Osteoblast (primary cell): ENCODE results near the gene ZBTB2. TPM values are rescaled to one million over a fixed set of nuclear protein-coding genes. Genes with fewer than 3 reads are reported as not detected.
"Not testable (repeated sequence)": the region's sequence is repeated elsewhere in the genome, so short reads cannot be mapped to it uniquely, and the experiment has no call there.

Experiments
- DNase-seq: peaks from one replicate; pipeline ENCODE4 v3.0.0; 2011; ENCODE audit warnings: low spot score, mixed read lengths; ENCODE audit not compliant: insufficient read length; ENCODE audit errors: missing footprints
- H2AFZ ChIP-seq: 2 replicates; pipeline ENCODE4 v1.6.0; 2011; ENCODE audit warnings: mild to moderate bottlenecking, low read length
- H3K27ac ChIP-seq: 2 replicates; pipeline ENCODE4 v1.5.1; 2011; ENCODE audit warnings: mild to moderate bottlenecking, low read depth, low read length, moderate library complexity
- H3K27me3 ChIP-seq: 2 replicates; pipeline ENCODE4 v1.6.0; 2012; ENCODE audit warnings: mild to moderate bottlenecking, control low read depth, inconsistent platforms, low read length, moderate library complexity; ENCODE audit not compliant: insufficient read depth
- H3K36me3 ChIP-seq: 2 replicates; pipeline ENCODE4 v1.5.1; 2011; ENCODE audit warnings: mild to moderate bottlenecking, low read length, control low read depth, moderate library complexity; ENCODE audit not compliant: insufficient read depth
- H3K4me1 ChIP-seq: 2 replicates; pipeline ENCODE4 v1.5.1; 2011; ENCODE audit warnings: mild to moderate bottlenecking, low read length, control low read depth, moderate library complexity; ENCODE audit not compliant: insufficient read depth
- H3K4me2 ChIP-seq: 2 replicates; pipeline ENCODE4 v1.6.0; 2011; ENCODE audit warnings: mild to moderate bottlenecking, low read length; ENCODE audit not compliant: insufficient read depth
- H3K4me3 ChIP-seq: fragments of 200-600 bp; sonication (generic); 3 replicates; pipeline ENCODE4 v1.5.1; 2012; ENCODE audit warnings: mild to moderate bottlenecking, low read length, inconsistent platforms; ENCODE audit not compliant: insufficient read depth
- H3K79me2 ChIP-seq: 2 replicates; pipeline ENCODE4 v1.6.0; 2012; ENCODE audit warnings: mild to moderate bottlenecking, low read length, control low read depth, inconsistent platforms; ENCODE audit not compliant: insufficient read depth
- H3K9me3 ChIP-seq: 2 replicates; pipeline ENCODE4 v1.5.1; 2011; ENCODE audit warnings: low read depth, low read length, control low read depth
- H4K20me1 ChIP-seq: 2 replicates; pipeline ENCODE4 v1.6.0; 2012; ENCODE audit warnings: mild to moderate bottlenecking, low read length, control low read depth; ENCODE audit not compliant: insufficient read depth
- total RNA-seq: library from RNA; depleted of rRNA; stranded (reverse); fragments of >200 nt; gene quantifications from 2 replicates; pipeline ENCODE4 v1.2.3, GENCODE V29; 2012
- TF ChIP-seq, protein P1 (sequence below): IDR thresholded peaks from 2 replicates; pipeline ENCODE4 v1.5.1; 2011; ENCODE audit warnings: mild to moderate bottlenecking, low read depth, low read length, moderate library complexity; ENCODE audit errors: extremely low read depth

ZBTB2 gene
- total RNA-seq, 1 donor = 8.7 TPM

DNA sequence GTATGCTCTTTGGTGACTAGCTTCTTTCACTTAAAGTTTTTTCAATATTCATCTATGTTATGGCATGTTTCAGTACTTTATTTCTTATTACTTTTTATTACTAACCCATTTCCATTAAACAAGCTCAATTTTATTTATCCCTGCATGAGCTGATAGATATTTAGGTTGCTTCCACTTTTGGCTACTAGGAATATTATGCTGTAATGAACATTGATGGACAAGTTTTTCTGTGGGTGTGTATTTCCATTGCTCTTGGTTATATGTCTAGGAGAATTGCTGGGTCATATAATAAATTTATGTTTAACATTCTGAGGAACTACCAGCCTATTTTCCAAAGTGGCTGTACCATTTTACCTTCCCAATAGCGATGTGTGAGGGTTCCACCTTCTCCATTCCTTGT is 69.9 kb downstream of the ZBTB2 start:
- Histone ChIP-seq H3K4me1 (peaks cover 20% of the 10 kb centered on the region), H3K36me3 (no peaks in the 10 kb centered on the region), H3K4me3 (no peak overlapping the region), H3K9me3 (no peaks in the 10 kb centered on the region), H3K27ac (no peak overlapping the region), H4K20me1 (no peaks in the 10 kb centered on the region), H2AFZ (no peak overlapping the region), H3K4me2 (no peak overlapping the region), H3K27me3 (no peaks in the 10 kb centered on the region), H3K79me2 (peaks cover 8% of the 10 kb centered on the region)
- no peak for DNase-seq
- TF ChIP-seq, protein P1, sequence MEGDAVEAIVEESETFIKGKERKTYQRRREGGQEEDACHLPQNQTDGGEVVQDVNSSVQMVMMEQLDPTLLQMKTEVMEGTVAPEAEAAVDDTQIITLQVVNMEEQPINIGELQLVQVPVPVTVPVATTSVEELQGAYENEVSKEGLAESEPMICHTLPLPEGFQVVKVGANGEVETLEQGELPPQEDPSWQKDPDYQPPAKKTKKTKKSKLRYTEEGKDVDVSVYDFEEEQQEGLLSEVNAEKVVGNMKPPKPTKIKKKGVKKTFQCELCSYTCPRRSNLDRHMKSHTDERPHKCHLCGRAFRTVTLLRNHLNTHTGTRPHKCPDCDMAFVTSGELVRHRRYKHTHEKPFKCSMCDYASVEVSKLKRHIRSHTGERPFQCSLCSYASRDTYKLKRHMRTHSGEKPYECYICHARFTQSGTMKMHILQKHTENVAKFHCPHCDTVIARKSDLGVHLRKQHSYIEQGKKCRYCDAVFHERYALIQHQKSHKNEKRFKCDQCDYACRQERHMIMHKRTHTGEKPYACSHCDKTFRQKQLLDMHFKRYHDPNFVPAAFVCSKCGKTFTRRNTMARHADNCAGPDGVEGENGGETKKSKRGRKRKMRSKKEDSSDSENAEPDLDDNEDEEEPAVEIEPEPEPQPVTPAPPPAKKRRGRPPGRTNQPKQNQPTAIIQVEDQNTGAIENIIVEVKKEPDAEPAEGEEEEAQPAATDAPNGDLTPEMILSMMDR = no peak

DNA sequence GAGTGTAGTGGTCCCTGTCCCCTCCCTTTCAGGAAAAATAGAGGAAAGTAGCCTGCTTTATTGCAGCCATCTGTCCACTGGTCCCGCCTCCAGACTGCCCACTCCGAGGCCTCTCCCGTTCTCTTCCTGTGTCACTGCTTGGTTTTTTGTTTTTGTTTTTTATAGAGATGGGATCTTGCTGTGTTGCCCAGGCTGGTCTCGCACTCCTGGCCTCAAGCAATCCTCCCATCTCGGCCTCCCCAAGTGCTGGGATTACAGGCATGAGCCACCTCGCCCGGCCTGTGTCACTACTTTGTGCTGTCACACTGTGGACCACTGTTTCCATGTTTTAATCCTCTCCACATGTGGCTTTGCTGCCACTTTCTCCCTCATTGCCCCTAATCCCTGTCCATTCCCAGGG is 71.2 kb downstream of the ZBTB2 start:
- no peak overlapping the region for H3K4me3 ChIP-seq
- H3K4me1 ChIP-seq = peaks cover 18% of the 10 kb centered on the region
- H3K27me3 ChIP-seq = no peaks in the 10 kb centered on the region
- H3K4me2 ChIP-seq = no peak overlapping the region
- H4K20me1 ChIP-seq = no peaks in the 10 kb centered on the region
- no peaks in the 10 kb centered on the region for H3K36me3 ChIP-seq
- H3K79me2 ChIP-seq = no peaks in the 10 kb centered on the region
- H3K27ac ChIP-seq = no peak overlapping the region
- H2AFZ ChIP-seq = no peak overlapping the region
- DNase-seq = no peak
- H3K9me3 ChIP-seq = no peaks in the 10 kb centered on the region
- TF ChIP-seq, protein P1 = no peak

DNA sequence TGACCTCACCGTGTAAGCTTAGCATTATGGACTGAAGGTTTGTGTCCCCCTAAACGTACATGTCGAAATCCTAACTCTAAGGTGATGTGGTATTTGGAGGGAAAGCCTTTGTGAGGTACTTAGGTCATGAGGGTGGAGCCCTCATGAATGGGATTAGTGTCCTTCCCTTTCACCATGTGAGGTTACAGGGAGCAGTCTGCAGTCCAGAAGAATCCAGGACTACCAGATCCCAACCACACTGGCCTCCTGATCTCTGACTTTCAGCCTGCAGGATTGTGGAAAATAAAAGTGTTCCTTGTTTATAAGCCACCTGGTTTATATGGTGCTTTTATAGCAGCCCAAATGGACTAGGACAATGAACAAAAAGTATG is 73.4 kb downstream of the ZBTB2 start:
- H3K9me3 ChIP-seq = no peaks in the 10 kb centered on the region
- TF ChIP-seq, protein P1 = no peak
- no peak overlapping the region for H3K27ac ChIP-seq
- no peaks in the 10 kb centered on the region for H3K79me2 ChIP-seq
- peaks cover 4% of the 10 kb centered on the region for H3K4me1 ChIP-seq
- no peak overlapping the region for H3K4me3 ChIP-seq
- no peak overlapping the region for H2AFZ ChIP-seq
- H3K27me3 ChIP-seq = no peaks in the 10 kb centered on the region
- H3K4me2 ChIP-seq = no peak overlapping the region
- no peak for DNase-seq
- no peaks in the 10 kb centered on the region for H4K20me1 ChIP-seq
- H3K36me3 ChIP-seq = no peaks in the 10 kb centered on the region

DNA sequence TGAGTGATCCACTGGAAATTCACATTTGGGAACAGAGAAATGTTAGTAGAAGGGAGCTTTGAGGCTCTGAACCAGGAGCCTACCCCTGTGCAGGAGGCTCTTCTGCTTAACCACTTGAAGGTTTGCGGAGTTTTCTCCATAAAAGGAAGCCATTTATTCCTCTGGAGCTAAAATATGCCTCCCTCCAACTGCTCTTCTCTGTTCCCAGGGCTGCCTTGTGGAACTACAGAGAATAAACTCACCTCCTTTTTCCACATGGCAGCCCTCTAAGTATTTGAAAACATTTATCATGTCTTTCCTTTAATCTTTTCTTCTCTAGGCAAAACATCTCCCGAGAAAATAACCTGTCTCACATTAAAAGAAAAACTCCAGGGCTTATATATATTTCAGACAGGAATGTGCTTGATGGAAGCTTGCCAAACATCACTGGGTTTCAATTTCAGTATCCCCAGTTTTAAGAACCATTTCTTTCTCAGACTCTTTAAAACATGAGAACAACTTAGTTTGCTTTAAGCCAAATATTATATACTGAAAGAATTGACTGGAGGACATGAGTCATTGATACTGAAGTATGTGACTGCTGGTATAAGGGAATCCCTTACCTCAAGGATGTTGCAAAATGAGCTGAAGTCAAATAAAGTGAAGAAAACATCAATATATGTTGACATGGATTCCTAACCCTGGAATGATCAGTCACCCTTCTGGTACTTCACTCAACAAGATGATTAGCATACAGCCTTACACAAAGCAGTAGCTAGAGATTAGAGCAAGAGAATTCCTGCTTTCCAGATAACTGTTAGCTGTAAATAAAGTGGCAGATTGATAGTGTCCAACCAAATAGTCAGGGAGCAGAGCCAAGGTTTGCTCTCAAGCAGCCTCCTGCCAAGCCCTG is 74.0 kb downstream of the ZBTB2 start:
- no peaks in the 10 kb centered on the region for H3K9me3 ChIP-seq
- peak; percentile 77 for DNase-seq
- H3K4me2 ChIP-seq = peak overlapping the region; percentile 24

DNA sequence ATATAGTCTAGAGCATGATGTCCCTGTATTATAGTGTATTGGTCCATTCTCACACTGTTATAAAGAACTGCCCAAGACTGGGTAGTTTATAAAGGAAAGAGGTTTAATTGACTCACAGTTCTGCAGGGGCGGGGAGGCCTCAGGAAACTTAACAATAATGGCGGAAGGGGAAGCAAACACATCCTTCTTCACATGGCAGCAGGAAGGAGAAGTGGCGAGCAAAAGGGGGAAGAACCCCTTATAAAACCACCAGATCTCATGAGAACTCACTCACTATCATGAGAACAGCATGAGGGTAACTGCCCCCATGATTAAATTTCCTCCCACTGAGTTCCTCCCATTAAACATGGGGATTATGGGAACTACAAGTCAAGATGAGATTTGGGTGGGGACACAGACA is 75.7 kb downstream of the ZBTB2 start:
- H3K4me1 ChIP-seq, H3K36me3 ChIP-seq, H2AFZ ChIP-seq, H3K27me3 ChIP-seq, H3K79me2 ChIP-seq, H3K9me3 ChIP-seq, H4K20me1 ChIP-seq, H3K27ac ChIP-seq, H3K4me3 ChIP-seq, DNase-seq, H3K4me2 ChIP-seq: not testable (repeated sequence)

More for the DNA sequence above, 74.0 kb downstream of the ZBTB2 start:
- Histone ChIP-seq H3K79me2 (no peaks in the 10 kb centered on the region), H4K20me1 (no peaks in the 10 kb centered on the region), H3K36me3 (no peaks in the 10 kb centered on the region), H3K27ac (peak overlapping the region; percentile 47), H3K4me3 (no peak overlapping the region), H3K27me3 (no peaks in the 10 kb centered on the region), H3K4me1 (peaks cover 4% of the 10 kb centered on the region), H2AFZ (no peak overlapping the region)
- TF ChIP-seq, protein P1 = no peak
